HG03175 (cell line): ENCODE measurements around the gene ZBTB16.

Experiments
- ATAC-seq: cut with Tn5 transposase; IDR thresholded peaks from one replicate; pipeline ENCODE4 v1.9.1; 2021; ENCODE audit warnings: mild to moderate bottlenecking, moderate library complexity; ENCODE audit not compliant: unreplicated experiment

ZBTB16 gene, protein sequence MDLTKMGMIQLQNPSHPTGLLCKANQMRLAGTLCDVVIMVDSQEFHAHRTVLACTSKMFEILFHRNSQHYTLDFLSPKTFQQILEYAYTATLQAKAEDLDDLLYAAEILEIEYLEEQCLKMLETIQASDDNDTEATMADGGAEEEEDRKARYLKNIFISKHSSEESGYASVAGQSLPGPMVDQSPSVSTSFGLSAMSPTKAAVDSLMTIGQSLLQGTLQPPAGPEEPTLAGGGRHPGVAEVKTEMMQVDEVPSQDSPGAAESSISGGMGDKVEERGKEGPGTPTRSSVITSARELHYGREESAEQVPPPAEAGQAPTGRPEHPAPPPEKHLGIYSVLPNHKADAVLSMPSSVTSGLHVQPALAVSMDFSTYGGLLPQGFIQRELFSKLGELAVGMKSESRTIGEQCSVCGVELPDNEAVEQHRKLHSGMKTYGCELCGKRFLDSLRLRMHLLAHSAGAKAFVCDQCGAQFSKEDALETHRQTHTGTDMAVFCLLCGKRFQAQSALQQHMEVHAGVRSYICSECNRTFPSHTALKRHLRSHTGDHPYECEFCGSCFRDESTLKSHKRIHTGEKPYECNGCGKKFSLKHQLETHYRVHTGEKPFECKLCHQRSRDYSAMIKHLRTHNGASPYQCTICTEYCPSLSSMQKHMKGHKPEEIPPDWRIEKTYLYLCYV

DNA sequence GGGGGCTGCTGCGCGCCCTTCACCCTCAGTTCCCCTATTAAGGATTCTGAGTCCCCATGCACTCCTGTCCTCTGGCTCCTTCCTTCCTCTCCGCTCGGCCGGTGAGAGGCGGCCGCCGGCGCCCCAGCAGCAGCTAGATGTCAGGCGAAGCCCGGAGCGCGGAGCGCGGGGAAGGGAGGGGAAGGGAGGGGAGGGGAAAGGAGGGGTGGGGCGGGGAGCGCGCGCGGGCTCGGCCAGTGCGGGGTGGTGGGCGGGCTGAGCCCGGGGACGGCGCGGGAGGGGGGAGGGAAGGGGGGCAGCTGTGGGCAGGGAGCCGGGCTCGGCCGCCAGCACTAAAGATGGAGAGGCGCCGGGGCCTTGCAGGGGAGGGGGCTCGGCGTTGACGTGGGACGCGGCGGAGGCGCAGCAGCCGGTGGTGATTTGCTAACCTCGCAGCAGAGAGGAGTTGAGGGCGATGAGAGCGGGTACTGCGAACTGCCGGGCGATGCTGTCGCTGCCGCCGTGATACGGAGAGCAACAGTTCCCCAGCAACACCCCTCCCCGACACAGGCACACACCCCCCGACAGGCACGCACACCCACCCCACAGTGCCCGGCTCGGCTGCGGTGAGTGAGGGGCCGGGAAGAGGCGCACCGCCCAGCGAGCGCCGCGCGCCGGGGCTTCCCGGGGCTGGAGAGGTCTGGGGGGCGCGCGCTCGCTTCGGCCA, at the start of gene ZBTB16:
Gene ZBTB16, plus strand, starts transcription at position 434 of the 706 bp plus-strand sequence. CDS start 3,590 bp downstream, outside the sequence.
- no peak for ATAC-seq

DNA sequence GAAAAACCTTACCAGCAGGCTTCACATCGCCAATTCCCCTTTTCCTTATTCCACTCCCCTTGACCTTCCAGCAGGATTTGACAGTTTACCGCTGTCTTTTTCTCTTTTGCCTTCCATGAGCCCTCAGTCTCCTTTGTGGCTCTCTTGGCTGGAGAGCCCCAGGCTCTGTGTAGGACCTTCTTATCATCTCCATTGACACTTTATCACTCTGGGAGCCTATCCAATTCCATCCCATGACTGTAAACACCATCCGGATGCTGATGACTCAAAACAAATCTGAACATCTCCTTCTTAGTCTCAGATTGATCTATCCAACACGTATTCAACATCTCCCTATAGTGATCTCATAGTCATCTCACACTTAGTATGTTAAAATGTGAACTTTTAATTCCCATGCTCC, 48.6 kb upstream of the ZBTB16 start:
- ATAC-seq: no peak

DNA sequence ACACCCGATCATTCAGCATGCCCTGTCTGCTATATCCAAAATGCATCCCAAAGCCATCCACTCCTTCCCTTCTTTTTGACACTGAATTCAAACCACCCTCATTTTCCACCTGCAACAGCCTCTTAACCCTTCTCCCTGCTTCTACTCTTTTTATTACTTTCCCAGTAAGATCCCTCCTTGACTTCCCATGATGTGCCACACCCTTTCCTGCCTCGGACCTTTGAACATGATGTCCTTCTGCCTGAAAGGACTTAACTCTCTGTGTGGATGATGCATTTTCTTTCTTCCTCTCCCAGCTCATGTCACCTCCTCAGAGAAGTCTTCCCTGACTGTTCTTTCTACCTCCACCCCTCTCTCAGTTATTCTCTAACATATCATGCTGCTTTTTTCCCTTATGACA, 48.1 kb upstream of the ZBTB16 start:
- ATAC-seq: no peak

DNA sequence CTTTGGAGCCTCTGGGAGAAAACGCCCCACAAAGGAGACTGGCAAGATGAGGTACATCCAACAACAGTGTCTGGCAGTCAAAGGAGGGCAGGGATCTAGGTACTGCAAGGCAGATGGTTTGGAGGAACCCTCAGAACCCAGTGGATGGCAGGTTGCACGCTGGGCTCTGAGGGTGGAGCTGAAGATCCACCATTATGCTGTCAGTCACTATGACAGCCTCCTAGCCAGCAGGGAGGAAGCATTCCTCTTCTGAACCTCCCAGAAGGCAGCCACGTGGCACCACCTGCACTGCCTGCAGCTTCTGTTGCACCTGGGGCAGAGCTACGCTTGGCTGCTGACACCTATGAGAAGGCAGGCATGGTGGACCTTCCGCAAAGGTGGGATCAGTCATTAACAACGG, 44.4 kb upstream of the ZBTB16 start:
- ATAC-seq: no peak

DNA sequence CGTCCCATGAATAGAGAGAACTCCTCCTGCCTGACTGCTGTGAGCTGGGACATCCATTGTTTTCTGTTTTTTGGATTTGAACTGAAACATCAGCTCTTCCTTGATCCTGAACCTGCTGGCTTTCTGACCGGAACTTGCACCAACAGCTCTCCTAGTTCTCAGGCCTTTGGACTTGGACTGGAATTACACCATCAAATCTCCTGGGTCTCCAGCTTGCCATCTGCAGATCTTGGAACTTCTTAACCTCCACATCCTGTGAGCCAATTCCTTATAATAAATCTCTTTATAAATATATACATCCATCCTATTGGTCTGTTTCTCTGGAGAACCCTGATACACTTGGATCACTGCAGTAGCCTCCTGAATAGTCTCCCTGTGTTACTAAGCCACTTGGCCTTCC, 42.5 kb upstream of the ZBTB16 start:
- no peak for ATAC-seq

DNA sequence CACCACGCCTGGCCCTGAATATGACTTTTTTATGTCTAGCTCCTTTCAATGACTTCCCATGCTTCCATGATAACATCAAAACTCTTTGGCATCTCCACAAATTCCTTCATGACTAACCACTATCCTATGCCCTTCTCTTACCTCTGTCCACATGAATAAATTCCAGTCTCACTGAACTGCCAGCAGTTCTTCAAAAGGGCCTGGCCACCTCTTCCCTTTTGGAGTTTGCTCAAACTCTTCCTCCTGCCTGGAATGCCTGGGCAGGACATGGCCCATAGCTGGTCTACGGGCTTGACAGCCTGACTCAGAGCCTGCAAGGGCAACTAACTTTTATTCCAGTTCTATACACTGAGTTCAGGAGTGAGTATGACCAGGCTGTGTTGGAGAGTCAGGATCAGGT, 41.8 kb upstream of the ZBTB16 start:
- no peak for ATAC-seq

DNA sequence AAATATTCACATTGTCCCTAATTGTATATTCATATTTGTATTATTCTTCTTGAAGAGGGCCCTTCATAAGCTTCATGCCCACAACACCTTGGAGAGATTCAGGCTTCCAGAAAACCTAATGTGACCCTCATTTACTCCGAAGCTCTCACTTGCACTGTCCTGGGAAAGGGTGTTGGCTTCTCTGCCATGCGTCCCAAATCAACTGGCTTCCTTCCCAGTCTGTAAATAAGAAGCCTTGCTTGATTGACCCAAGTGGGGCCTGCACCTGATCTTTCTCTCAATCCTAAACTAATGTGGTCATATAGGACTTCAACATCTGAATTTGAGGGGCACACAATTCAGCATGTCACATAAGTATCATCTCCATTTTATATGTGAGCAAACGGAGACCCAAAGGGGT, 40.5 kb upstream of the ZBTB16 start:
- no peak for ATAC-seq

DNA sequence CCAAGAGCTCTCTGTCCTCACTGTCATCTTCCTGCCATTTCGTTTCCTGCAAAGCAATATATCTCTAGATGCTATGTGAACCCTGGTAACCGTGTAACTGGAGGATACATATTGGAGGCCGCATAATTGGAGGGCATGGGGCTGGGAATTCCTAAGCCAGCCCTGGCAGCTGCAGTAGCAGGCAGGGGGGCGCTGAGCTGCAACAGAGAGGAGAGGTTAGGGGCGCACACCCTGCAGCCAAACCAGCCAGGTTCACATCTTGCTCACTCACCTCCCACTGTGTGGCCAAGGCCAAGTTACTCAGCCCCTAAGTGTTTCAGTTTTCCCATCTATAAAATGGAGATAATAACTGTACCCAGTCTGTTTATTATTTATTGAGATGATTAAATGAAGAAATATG, 39.9 kb upstream of the ZBTB16 start:
- ATAC-seq: no peak

DNA sequence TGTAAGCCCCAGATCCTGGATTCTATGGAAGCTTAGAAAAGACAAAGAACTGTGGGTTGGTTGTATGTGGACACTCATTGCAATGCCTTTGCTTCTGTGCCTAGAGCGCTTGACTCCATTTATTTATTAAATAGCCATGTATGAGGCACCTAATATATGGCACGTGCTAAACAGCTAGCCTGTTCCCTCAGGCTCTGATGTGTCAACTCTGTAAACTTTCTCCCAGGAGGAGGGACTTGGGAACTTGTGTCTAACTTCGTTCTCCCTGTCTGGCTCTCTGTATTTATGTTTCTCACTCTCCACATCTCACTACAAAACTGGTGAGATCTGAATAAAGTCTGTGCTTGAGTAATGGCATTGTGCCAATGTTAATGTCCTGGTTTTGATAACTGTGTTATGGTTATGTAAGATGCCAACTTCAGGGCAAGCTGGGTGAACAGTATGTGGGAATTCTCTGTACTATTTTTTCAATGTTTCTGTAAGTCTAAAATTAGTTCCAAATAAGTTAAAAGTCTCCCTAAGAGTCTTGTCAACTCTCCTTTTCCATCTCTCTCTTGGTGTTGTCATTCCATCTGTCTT, 34.1 kb upstream of the ZBTB16 start:
- no peak for ATAC-seq

DNA sequence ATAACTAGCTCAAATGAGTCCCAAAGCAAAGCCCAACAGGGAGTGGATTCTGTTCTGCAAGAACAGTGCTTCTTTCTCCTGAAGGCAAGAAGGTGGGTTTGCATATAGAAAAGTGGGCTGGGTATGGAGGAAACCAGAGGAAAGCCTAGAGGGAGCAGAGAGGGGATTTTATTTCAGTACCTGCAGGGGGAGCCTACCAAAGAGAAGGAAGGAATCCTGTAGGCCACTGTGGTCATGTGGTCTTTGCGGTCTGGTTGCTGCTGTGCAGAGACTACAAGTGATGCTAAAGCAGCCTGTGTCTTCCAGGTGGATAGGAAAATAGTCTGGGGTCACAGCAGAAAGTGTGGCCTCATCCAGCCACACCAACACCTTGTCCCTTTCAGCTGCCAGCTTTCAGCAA, 33.2 kb upstream of the ZBTB16 start:
- no peak for ATAC-seq

DNA sequence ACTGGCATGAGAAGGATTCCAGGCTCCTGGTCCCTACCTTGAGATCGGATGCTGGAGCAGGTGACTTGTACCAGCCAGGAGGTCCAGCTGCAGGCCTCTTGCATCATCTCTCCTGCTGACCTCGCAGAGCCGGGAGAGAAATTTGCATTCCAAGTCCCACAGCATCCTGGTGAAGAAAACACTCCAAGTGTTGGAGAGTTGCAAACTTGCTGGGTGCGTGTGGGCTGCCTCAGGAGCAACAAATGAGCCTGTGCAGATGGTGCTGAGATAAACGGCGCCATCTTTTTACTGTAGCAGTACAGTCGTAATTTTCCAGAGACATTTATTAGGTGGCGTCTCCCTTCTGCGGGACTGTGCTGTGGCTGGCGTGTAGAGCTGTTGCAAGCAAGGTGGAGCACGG, 32.1 kb upstream of the ZBTB16 start:
- no peak for ATAC-seq

DNA sequence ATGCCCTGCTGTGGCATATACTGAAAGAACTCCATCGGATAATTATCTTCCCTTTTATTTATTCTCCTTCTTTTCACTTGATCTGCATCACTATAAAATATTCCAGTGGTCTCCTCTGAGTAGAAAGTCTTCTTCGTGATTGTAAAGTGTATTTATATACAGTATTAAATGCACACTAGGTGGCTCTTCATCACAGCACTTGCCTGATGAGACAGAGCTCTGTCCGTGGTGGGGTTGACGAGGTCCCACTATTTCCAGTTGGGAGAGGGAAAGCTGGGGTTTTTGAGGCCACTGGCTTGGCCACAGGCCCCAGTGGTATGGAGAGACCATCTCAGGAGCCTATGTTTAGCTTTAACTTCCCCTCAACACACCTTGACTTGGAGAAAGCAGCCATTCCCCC, 31.6 kb upstream of the ZBTB16 start:
- ATAC-seq: no peak

DNA sequence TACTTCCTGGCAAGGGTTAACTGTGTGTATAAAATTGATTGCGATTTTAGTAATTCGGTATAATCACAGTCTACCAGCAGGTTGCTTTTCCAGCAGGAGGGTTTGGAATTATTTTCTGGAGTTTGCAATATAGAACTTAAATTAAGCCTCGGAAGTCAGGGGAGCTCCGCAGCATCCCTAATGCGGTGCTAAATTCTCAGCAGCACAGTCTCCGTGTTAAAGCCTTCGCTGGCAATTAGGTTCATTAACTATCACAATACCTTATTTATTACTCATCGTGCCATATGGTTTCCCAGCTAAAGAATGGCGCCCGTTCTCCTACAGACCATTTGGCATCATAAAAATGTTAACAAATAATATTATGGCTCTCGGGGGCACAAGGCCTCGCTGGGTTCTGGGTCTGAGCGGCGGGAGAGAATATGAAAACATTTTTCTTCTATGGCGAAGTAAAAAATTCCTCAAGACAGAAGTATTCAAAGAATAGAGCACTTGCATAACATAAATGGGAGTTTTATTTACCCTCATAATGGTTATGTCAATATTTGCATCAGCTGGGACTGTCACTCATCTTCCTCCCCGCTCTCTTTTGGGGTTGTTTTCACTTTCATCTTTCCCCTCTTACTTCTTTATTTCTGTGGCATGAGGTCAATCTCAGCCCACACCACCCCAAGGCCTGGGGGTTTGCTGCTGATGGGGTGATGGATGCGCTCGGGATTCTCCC, 28.1 kb upstream of the ZBTB16 start:
- no peak for ATAC-seq

DNA sequence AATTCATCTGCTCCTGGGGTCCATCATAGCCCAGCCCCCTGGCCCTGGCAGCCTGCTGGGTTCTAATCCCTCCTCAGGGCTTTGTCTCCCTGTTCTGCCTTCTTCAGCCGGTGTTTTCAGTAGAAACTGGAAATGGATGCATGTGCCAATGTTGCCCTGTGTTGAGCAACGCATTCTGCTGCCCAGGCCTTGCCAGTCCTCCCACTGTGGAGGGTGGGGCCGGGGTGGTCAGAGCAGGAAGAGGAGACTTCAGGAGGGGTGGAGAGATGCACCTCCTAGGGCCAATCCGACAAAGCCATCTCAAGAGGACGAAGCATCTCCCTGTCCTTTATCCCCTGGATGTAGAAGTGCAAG, 27.6 kb upstream of the ZBTB16 start:
- no peak for ATAC-seq

DNA sequence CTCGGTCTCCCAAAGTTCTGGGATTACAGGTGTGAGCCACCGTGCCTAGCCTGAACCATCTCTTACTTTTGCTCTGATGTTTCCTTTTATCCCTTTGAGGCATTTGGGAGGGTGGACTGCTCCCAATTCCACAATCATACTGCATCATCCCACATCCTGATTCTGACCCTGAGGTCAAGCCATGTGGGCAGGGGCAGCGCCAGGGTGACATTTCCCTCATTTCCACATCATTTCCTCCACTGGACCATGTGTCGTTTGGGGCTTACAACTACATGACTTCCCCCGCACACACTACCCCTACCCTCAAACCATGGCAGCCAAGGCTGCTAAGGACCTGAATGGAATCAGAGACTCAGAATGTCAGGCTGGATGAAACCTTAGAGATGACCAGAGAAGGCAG, 26.4 kb upstream of the ZBTB16 start:
- no peak for ATAC-seq

DNA sequence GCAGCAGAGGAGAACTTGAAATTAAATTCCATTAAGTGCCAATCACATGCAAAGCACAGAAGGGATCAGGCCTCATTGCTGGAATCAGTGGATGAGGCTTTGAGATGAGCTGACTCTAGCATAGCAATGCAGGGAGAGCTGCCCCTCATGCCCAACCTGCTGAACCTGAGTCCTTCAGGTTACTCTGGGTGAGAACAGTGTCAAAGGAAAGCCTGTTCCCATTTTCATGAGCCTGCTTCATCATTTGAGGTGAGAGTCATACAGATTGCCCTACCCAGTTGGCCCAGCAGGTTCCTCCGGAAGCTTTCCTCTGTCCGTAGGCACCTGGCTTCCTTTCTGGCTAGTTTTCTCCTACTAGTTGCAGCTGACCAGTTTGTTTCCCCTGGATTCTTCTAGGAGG, 25.9 kb upstream of the ZBTB16 start:
- ATAC-seq: no peak

DNA sequence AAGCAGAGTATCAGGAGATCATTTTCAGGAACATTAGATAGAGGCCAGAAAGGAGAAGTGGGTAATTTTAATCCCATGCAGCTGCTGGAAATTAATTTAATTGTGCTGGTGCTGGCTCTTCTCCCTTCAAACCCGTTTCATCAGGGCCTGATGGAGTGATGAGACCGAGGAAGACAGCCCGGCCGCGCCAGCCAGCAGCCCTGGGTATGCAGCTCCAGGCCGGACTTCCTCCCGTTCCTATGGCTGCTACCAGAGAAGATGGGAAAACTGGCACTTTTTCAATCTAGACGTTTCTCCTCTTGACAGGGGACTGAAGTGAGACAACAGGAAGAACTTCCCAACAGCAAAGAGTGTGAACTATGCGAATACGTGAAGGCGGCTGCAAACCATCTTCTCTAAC, 24.6 kb upstream of the ZBTB16 start:
- no peak for ATAC-seq

DNA sequence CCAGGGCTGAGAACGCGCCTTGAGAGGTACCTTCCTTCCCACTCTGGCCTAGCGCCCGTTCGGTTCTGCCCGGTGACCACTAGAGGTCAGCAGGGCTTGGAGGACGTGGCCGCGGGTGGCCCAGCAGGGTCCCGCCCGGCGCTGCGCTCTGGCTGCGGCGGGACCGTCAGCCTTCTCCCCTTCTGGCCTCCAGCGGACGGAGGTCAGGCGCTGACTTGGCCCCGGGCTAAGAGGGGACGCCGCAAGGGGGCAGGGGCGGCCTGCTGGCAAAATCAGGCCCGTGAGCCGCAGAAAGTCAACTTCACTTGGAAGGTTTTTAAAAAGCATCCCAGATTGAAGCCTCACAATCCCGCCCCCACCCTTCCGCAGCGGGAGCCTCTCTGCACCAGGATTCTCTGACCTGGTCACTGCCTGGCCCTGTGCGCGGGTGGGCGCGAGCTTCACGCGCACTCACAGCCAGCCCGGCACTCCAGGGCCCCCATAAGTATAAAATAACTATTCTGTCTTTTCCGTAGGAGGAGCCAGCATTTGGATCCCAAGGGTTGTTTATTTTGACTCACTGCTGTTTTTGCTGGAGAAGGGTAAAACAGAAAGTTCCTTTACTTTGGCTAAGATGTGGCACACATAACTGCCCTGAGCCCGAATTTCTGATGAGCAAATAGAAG, 23.2 kb upstream of the ZBTB16 start:
- ATAC-seq: no peak

DNA sequence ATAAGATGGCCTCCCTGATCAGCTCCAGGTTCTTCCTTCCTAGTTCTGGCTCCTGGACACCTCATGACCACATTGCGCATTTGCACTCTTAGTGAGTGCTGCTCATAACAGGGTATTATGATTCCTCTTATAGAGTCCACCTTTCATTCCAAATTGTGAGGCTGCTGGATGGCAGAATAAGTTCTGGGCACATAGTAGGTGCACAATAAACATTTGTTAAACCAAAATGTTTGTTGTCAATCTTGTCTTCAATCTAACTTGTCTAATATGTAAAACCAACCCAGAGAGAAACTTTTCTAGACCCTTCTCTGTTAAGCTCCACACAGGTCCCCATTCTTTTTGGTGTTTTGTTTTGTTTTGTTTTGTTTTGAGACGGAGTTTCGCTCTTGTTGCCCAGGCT, 22.6 kb upstream of the ZBTB16 start:
- ATAC-seq: no peak

DNA sequence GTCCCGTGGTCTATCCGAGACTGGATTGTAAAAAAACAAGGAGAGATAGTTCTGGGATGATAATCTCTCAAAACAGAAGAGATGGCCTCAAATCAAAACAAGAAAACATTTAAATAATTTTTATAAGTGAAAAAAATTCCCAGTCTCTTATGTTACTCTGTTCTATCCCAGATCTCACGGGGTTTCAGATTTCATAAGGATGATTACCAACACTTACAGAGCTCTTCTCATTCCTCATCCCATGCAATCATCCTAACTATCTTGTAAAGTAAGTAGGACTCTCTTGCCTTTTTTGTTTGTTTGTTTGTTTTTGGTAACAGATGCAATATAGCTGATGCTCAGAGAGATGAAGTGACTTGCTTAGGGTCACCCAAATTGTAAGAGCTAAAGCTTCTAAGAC, 20.0 kb upstream of the ZBTB16 start:
- ATAC-seq: no peak
